Activated naive CD4-positive, alpha-beta T cell treated with anti-CD3 and anti-CD28 coated beads, Interleukin-2, amount 50 U/mL, for 24 hours (primary cell): ENCODE data around the gene VARS1.
"Not testable (repeated sequence)": the region's sequence is repeated elsewhere in the genome, so short reads cannot be mapped to it uniquely, and the experiment has no call there.

Experiments
- H3K27ac Mint-ChIP-seq: one replicate; pipeline ENCODE4 v1.8.0; 2021; ENCODE audit warnings: mild to moderate bottlenecking, mixed read lengths
- H3K27me3 Mint-ChIP-seq: one replicate; pipeline ENCODE4 v1.8.0; 2021; ENCODE audit warnings: mixed read lengths
- H3K36me3 Mint-ChIP-seq: one replicate; pipeline ENCODE4 v1.8.0; 2021; ENCODE audit warnings: mixed read lengths
- H3K4me1 Mint-ChIP-seq: one replicate; pipeline ENCODE4 v1.8.0; 2021; ENCODE audit warnings: mixed read lengths
- H3K4me3 Mint-ChIP-seq: one replicate; pipeline ENCODE4 v1.8.0; 2021; ENCODE audit warnings: mild to moderate bottlenecking, mixed read lengths
- H3K9me3 Mint-ChIP-seq: one replicate; pipeline ENCODE4 v1.8.0; 2021; ENCODE audit warnings: mixed read lengths

Gene VARS1

GRCh38 chr6:31827286-31828079 is 31.9 kb upstream of the VARS1 start, which contains the start of gene HSPA1B:
TSS of gene HSPA1B (plus strand) at chr6:31827738. CDS start at chr6:31827951, 213 bp downstream.
- no peaks in the 10 kb centered on the region for H3K9me3 Mint-ChIP-seq
- peak within 1 kb of the TSS; percentile 93 for H3K4me3 Mint-ChIP-seq
- peaks cover 38% of the 10 kb centered on the region for H3K4me1 Mint-ChIP-seq
- H3K27me3 Mint-ChIP-seq, result no peaks in the 10 kb centered on the region
- peaks cover 2% of the 10 kb centered on the region for H3K36me3 Mint-ChIP-seq
- H3K27ac Mint-ChIP-seq, result peak within 1 kb of the TSS; percentile 97

- Mint-ChIP-seq H3K36me3 (peaks cover 2% of the 10 kb centered on the region), H3K27ac (peak overlapping the region; percentile 97), H3K9me3 (no peaks in the 10 kb centered on the region), H3K4me1 (peaks cover 44% of the 10 kb centered on the region), H3K4me3 (peak overlapping the region; percentile 93), H3K27me3 (no peaks in the 10 kb centered on the region)
These were observed 31.3 kb upstream of the VARS1 start for GRCh38 chr6:31826793-31827285.

DNA sequence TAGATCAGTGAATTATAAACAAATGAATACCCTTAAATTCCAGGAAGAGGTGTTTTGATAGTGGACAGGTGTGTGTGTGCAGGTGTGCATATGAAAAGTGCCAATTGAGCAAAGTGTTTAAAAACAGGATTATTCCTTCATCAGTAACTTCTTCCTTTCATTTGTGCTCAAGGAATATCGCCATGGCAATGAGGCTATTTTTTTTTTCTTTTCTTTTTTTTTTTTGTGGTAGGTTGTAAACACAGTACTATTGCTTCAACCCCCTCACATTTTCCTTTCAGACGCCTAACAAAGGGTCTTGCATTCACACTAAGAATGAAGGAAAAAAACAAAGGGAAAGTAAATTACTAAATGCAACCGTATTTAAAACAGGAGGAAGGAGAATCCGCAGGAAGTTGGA is 30.0 kb upstream of the VARS1 start:
- no peaks in the 10 kb centered on the region for H3K27me3 Mint-ChIP-seq
- peaks cover under 1% of the 10 kb centered on the region for H3K36me3 Mint-ChIP-seq
- peaks cover 46% of the 10 kb centered on the region for H3K4me1 Mint-ChIP-seq
- no peak overlapping the region for H3K4me3 Mint-ChIP-seq
- H3K27ac Mint-ChIP-seq, result peak overlapping the region; percentile 51
- H3K9me3 Mint-ChIP-seq, result no peaks in the 10 kb centered on the region

DNA sequence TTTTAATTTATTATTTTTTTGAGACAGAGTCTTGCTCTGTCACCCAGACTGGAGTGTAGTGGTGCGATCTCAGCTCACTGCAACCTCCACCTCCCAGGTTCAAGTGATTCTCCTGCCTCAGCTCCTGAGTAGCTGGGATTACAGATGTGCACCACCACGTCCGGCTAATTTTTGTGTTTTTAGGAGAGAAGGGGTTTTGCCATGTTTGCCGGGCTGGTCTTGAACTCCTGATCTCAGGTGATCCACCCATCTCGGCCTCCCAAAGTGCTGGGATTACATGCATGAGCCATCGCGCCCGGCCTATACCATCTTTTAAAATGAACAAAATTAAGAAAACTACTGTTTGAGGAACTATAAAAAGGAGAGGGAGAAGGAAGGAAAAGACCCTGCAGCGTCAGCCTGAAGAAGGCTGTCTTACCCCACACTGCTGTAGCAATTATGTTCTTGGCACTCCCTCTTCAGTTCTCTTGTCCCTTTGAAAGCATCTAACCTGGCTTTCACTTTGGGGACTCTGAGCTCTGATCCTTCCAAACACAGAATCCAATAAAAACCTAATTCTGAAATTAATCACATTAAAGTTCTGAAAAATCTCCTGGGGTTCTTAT is 28.1 kb upstream of the VARS1 start:
- Mint-ChIP-seq H3K4me3 (peak overlapping the region; percentile 33), H3K4me1 (peaks cover 51% of the 10 kb centered on the region), H3K27ac (peak overlapping the region; percentile 46)
- not testable (repeated sequence) for H3K36me3 Mint-ChIP-seq, H3K9me3 Mint-ChIP-seq, H3K27me3 Mint-ChIP-seq

DNA sequence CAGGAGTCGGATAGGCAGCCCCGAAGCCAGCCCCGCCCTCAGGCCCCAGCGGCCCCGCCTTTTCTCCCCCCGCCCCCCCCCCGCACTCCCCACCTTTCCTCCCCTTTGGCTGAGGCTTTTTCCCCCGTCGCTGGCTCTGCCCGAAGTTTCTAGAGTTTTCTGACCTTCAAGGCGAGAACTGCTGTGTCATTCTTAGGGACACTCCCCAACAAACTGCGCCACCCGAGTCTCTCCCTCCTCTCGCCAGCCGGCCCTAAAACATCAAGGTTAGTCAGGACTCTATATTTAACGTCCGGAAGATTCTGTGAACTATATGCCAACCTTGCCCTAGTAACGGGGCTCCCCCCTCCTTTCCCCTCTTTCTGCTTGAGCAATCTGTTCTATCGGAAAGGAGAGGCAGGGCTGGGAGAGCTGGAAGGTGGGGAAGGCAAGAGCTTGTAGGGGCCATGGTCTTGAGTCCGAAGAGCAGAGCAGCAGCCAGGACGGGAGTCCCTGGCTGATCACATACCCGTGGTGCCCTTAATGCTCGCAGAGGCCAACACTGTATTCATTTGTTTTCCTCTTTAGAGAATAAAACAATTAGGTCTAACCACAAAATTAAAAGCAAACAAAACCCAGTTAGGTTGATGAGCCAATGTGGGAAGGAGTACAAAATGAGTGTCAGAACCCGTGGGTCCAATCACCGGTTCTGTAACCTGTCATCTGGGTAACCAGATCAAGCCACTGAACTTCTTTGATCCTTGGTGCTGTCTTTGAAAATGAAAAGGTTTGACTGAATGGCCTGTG is 26.7 kb upstream of the VARS1 start:
- Mint-ChIP-seq H3K36me3 (no peaks in the 10 kb centered on the region), H3K27ac (peak overlapping the region; percentile 97), H3K4me1 (peaks cover 64% of the 10 kb centered on the region), H3K9me3 (no peaks in the 10 kb centered on the region), H3K4me3 (peak overlapping the region; percentile 88), H3K27me3 (no peaks in the 10 kb centered on the region)

DNA sequence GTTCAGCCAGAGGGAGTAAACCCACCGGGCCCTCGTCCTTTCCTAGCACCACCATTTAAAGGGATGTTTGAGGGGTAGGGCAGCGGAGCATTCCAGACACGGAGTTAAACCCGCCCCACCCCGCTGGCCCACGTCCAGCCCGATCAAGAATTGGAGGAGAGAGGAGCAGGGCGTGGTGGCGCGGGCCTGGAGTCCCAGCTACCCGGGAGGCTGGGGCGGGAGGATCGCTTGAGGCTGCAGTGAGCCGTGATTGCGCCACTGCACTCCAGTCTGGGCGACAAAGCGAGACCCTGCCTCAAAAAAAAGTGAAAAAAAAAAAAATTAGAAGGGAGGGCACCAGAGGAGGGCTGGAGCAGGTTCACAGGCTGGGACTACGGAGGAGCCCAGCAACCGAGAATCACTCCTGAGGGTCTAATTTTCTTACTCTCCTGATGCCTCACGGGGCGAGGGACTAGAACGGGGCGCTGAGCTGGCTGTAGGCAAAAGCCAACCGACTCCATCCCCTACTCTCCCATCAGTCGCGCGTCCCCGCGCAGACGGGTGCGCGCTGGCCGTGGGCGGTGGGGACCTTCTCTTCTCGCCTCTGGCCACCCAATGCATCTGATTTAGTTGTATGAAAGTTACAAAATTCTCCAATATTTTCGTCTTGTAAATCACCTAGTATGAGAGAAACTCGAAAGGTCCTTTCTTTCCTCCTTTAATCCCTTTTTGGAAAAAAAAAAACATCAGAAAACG is 25.9 kb upstream of the VARS1 start:
- Mint-ChIP-seq H3K27ac (peak overlapping the region; percentile 97), H3K4me3 (peak overlapping the region; percentile 88), H3K4me1 (peaks cover 56% of the 10 kb centered on the region), H3K9me3 (no peaks in the 10 kb centered on the region), H3K27me3 (no peaks in the 10 kb centered on the region), H3K36me3 (no peaks in the 10 kb centered on the region)

DNA sequence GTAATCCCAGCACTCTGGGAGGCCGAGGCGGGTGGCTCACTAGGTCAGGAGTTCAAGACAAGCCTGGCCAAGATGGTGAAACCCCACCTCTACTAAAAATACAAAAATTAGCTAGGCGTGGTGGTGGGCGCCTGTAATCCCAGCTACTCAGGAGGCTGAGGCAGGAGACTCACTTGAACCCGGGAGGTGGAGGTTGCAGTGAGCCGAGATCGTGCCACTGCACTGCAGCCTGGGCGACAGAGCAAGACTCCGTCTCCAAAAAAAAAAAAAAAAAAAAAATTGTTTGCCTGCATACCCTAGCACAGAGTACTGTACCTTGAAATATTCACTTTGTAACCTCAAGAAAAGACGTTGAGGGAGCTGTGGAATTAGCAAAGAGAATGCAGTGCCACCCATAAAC is 24.8 kb upstream of the VARS1 start:
- H3K9me3 Mint-ChIP-seq, H3K4me3 Mint-ChIP-seq, H3K27me3 Mint-ChIP-seq, H3K27ac Mint-ChIP-seq, H3K36me3 Mint-ChIP-seq: not testable (repeated sequence)
- H3K4me1 Mint-ChIP-seq, result peaks cover 52% of the 10 kb centered on the region

GRCh38 chr6:31819871-31820299 is 24.3 kb upstream of the VARS1 start:
- Mint-ChIP-seq H3K4me3 (peak overlapping the region; percentile 49), H3K27ac (peak overlapping the region; percentile 52), H3K4me1 (peaks cover 48% of the 10 kb centered on the region), H3K36me3 (no peaks in the 10 kb centered on the region), H3K27me3 (no peaks in the 10 kb centered on the region), H3K9me3 (no peaks in the 10 kb centered on the region)

DNA sequence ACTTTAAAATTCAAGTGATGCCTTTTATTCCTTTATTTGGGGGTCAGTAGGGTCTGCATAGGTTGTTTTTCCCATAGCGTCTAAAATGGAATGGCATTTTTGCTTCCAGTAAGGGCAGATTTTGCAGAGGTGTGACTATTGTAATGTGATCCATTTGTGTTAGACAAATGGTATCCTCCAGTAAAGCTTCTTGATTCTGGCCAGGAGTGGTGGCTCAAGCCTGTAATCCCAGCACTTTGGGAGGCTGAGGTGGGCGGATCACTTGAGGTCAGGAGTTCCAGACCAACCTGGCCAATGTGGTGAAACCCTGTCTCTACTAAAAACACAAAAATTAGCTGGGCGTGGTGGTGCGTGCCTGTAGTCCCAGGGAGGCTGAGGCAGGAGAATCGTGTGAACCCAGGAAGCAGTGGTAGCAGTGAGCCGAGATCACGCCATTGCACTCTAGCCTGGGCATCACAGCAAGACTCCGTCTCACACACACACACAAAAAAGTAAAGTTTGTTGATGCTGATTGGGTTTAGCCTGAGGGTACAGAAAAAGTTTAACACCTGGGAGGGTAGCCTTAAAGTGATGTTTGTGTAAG is 22.5 kb upstream of the VARS1 start:
- peaks cover 53% of the 10 kb centered on the region for H3K4me1 Mint-ChIP-seq

DNA sequence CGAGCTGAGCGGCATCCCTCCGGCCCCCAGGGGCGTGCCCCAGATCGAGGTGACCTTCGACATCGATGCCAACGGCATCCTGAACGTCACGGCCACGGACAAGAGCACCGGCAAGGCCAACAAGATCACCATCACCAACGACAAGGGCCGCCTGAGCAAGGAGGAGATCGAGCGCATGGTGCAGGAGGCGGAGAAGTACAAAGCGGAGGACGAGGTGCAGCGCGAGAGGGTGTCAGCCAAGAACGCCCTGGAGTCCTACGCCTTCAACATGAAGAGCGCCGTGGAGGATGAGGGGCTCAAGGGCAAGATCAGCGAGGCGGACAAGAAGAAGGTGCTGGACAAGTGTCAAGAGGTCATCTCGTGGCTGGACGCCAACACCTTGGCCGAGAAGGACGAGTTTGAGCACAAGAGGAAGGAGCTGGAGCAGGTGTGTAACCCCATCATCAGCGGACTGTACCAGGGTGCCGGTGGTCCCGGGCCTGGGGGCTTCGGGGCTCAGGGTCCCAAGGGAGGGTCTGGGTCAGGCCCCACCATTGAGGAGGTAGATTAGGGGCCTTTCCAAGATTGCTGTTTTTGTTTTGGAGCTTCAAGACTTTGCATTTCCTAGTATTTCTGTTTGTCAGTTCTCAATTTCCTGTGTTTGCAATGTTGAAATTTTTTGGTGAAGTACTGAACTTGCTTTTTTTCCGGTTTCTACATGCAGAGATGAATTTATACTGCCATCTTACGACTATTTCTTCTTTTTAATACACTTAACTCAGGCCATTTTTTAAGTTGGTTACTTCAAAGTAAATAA is 21.8 kb upstream of the VARS1 start:
- H3K9me3 Mint-ChIP-seq, H3K36me3 Mint-ChIP-seq, H3K27me3 Mint-ChIP-seq: not testable (repeated sequence)
- Mint-ChIP-seq H3K4me3 (peak overlapping the region; percentile 91), H3K4me1 (peaks cover 53% of the 10 kb centered on the region), H3K27ac (peak overlapping the region; percentile 93)

More for the DNA sequence above, 22.5 kb upstream of the VARS1 start:
- not testable (repeated sequence) for H3K9me3 Mint-ChIP-seq, H3K27me3 Mint-ChIP-seq, H3K36me3 Mint-ChIP-seq
- Mint-ChIP-seq H3K27ac (peak overlapping the region; percentile 93), H3K4me3 (peak overlapping the region; percentile 91)

DNA sequence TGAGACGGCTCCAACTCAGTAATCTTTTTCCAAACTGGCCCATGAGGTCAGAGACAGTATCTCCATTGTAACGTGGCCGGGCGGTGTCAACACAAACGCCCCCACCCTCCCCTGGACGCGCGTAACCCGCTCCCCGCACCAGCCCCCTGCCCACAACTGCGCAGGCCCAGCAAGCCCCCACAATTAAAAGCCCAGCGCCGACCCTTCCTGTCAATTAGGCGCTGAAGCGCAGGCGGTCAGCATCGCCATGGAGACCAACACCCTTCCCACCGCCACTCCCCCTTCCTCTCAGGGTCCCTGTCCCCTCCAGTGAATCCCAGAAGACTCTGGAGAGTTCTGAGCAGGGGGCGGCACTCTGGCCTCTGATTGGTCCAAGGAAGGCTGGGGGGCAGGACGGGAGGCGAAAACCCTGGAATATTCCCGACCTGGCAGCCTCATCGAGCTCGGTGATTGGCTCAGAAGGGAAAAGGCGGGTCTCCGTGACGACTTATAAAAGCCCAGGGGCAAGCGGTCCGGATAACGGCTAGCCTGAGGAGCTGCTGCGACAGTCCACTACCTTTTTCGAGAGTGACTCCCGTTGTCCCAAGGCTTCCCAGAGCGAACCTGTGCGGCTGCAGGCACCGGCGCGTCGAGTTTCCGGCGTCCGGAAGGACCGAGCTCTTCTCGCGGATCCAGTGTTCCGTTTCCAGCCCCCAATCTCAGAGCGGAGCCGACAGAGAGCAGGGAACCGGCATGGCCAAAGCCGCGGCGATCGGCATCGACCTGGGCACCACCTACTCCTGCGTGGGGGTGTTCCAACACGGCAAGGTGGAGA is 19.7 kb upstream of the VARS1 start, which contains the start of the genes HSPA1A and HSPA1L:
Gene HSPA1A (plus strand): TSS at position 519 of the 814 bp plus-strand sequence. CDS start 214 bp downstream, at position 733.
Gene HSPA1L (minus strand): TSS at position 259 of the 814 bp plus-strand sequence. CDS start 3,311 bp downstream, outside the sequence.
- Mint-ChIP-seq H3K4me1 (peaks cover 40% of the 10 kb centered on the region), H3K36me3 (no peaks in the 10 kb centered on the region), H3K4me3 (peak within 1 kb of the TSS; percentile 87), H3K9me3 (no peaks in the 10 kb centered on the region), H3K27me3 (no peaks in the 10 kb centered on the region), H3K27ac (peak within 1 kb of the TSS; percentile 73)

- H3K4me1 Mint-ChIP-seq, result peaks cover 36% of the 10 kb centered on the region
- H3K4me3 Mint-ChIP-seq, result peak overlapping the region; percentile 87
- peak overlapping the region; percentile 73 for H3K27ac Mint-ChIP-seq
These were observed 19.1 kb upstream of the VARS1 start for GRCh38 chr6:31814677-31815024.

GRCh38 chr6:31813465-31813849 is 17.9 kb upstream of the VARS1 start:
- Mint-ChIP-seq H3K9me3 (no peaks in the 10 kb centered on the region), H3K36me3 (peaks cover 5% of the 10 kb centered on the region), H3K4me1 (peaks cover 32% of the 10 kb centered on the region), H3K27ac (peak overlapping the region; percentile 92), H3K27me3 (no peaks in the 10 kb centered on the region), H3K4me3 (peak overlapping the region; percentile 77)

More at GRCh38 chr6:31814677-31815024, 19.1 kb upstream of the VARS1 start:
- H3K9me3 Mint-ChIP-seq, result no peaks in the 10 kb centered on the region
- H3K27me3 Mint-ChIP-seq, result no peaks in the 10 kb centered on the region
- peaks cover 3% of the 10 kb centered on the region for H3K36me3 Mint-ChIP-seq
